Right hindlimb (tissue), 1 donor: ENCODE measurements around the gene MAN2B2.

Experiments used
- DNase-seq: peaks from one replicate; pipeline ENCODE4 v3.0.0-alpha.2; 2018

Gene MAN2B2

DNA sequence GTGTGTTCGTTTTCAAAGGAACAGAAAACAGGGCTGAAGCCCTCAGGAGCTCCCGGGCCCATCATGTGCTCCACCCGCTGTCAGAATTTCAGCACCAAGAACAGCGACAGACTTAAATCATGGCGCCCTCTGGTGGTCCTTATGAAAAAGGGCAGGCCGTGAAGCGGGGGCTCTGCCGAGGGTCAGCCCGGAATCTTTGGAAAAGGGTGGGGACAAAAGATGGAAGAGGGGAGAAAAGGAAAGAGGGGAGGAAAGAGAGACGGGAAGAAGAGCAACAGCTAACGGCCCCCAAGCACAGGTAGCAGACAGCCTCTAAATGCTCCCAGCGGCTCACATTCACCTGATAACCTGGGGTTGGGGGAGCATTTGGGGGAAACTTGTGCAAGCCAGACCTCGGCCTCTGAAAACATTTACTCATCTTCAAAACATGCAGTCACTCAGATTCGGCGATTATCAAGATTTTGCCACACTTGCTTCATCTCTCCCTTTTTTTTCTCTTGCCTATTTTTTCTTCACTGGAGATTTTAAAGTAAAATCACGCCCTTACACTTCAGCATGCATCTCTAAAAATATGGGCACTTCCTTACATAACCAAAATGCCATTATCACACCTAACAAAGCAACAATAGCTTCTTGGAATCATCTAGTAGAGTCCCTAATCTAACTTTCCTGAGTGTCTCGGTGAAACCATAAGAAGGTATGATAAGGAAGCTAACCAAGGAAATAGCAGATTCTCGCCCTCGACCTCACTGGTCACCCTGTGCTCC lies 28.1 kb upstream of the MAN2B2 start:
- peak; percentile 42 for DNase-seq

DNA sequence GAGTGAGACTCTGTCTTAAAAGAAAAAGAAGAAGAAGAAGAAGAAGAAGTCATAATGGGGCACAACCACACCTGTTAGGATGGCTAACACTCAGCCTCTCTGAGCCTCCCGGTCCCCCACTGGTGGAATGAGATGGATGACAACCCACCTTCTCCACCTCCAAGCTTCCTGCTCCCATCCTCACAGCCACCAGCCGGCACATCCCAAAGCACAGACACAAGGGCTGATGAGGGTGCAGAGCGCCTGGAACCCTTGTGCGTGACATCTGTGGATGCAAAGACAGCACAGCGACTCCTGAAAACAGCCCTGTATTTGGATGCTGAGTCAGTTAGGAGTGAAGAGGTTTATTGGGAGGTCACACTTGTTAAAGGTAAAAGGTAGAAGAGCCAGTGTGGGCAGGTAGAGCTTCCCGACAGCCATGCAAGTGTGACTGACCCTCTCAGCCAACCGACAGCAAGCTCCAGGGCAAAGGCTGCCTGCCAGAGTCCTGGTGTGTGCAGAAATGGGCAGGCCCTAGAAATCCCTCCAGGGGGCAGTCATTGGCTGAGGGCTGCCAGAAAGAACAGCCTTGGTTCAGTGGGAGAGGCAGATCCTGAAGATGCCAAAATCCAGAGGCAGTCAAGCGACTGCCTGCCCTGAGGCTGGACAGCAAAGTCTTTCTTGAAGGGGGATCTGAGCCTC lies 26.6 kb upstream of the MAN2B2 start:
- DNase-seq, result no peak

DNA sequence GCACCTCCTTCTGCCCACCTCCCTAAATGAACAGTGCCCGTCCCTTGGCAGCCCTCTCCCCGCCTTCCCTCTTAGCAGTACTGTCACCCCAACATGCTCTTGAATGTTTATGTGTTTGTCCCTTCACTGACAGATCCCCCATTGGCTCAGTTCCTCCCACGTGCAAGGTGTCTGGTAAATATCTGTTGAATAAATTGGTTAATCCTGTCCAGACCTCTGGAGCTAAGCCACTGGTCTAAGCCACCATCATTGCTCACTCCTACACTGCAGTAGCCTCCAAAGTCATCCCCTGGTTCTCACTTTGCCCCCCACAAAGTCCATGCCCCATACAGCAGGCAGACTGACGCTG lies 26.1 kb upstream of the MAN2B2 start:
- no peak for DNase-seq

DNA sequence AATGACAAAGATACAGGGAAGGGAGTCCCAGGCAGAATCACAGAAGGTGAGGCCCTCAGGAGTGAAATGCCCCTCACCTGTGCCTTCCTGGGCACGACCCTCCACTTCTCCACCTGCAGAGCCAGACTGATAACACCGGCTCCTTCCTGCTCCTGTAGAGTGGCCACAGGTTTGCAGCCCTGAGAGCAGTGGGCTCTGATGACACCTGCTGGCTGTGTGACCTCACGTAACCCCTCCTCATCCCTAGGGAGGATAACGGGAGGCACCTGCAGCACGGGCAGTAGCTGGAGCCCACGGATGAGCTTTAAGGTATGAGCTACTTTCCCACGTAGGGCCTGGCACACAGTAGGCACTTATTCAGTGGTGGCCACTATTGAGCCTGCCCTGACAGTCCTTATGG lies 25.5 kb upstream of the MAN2B2 start:
- no peak for DNase-seq

DNA sequence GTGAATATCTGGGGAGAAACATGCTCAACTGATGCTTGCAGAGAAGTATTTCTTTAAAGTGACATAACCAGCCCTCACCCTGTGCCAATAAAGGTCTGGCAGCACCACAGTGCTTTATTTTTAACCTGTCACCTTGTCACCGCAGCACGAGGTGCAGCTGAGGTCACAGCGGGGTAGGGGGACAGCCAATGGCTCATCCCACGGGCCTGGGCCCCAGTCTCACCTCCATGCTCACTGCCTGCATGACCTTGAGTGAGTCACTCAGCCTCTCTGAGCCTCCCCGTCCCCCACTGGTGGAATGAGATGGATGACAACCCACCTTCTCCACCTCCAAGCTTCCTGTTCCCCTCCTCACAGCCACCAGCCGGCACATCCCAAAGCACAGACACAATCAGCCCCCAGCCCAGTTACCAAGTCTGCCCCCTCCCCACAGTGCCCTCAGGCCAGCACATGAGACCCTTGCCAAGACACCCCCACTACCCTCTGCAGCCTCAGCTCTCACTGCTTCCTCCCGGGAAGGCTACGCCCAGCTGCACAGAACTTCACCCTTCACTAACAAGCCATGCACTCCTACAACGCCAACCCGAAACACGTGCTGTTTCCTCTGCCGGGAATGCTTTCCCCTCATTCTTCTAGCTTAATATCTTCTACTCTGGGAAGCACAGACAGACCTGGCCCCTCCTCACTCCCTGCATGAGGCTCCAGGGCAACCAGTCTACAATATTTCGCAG lies 24.9 kb upstream of the MAN2B2 start:
- no peak for DNase-seq

DNA sequence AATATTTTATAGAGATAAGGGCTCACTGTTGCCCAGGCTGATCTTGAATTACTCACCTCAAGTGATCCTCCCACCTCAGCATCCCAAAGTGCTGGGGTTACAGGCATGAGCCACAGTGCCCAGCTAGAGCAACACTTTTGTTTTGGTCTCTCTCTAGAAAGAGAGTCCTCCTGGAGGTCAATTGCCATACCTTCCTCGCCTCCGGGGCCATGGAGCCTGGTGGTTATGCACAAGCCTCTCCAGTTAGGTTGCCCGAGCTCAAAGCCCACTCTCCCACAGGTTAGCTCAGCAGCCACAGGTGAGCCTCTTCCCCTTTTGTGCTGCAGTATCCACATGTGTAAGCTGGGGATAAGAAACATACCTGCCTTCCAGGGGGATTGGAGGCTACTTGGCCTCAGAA lies 24.2 kb upstream of the MAN2B2 start:
- DNase-seq, result no peak

DNA sequence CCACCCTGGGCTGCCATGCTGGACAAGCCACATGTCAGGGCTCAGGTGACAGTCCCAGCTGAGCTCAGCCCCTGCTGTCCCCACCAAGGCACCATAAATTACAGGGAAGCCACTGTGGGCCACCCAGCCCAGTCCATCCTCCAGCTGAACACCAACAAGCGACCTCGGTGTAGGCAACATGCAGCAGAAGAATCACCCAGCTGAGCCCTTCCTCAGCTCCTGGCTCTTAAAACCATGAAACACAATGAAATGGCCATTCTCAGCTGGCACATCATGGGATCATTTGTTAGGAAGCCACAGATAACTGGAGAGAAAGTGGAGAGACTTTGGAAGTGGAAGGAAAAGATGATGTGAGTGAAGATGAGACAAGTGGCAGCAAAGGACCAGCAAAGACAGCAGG lies 23.3 kb upstream of the MAN2B2 start:
- no peak for DNase-seq

DNA sequence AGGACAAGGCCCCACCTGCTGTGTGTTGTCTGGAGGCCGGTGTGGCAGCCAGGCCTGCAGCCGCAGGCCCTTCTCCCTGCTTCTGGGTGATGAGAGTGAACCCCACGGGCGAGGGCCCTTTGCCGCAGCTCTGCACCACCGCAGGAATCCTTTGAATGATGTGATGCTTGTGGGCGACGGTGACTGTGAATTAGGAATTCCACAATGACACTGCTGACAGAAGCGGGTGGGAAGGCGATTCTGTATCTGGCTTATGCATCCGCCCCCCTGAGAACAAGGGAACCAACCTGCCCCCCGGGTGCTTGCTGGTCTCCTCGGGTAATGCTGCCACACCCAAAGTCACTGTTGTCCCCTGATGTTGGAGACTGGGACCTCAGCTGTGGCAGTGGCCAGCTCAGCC lies 19.5 kb upstream of the MAN2B2 start:
- DNase-seq, result no peak

DNA sequence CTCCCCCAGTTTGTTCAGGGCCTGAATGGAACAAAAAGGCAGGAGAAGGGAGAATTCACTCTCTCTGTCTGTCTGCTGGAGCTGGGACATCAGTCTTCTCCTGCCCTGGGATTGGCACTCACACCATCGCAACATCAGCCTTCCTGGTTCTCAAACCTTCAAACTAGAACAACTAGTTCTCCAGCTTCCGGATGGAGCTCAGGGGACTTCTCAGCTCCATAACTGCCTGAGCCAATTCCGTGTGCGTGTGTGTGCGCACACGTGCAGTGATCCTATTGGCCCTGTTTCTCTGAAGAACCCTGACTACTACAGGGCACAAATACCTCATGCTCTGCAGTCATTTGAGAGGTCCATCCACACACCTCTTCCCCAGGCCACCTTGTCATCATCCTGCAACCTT lies 18.7 kb upstream of the MAN2B2 start:
- DNase-seq, result no peak

DNA sequence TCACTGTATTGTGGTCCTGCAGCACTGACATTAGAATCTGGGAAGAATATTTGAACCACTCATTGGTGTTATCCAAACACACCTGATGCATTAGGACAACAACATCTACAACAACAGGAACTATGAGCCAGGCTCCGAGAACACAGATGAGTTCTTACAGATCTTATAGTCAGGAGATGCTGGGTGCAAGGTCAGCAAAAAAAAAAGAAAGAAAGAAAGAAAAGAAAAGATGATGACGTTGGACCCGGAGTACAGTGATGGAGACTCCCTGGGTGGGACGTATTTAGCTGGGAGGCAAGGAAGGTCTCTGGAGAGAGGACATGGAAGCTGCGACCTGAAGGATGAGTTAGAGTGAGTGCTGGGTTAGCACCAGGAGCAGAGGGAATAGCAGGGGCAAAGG lies 17.8 kb upstream of the MAN2B2 start:
- no peak for DNase-seq

DNA sequence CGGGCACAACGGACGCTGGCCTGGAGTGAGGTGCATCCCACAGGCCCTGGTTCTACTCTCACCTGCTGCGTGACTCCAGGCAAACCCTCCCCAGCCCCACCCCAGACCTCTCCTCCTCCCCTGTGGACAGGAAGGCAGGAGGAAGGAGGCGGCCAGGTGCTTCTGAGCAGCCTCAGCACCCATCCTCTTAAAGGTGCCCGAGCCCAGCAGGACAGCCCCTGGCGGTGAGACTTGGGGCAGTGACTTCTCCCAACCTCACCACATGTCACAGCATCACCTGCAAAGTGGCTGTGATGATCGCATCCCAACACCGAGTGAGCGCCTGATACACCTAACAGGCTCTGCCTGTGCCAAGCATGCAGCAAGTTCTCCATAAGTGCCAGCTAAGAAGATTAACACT lies 17.1 kb upstream of the MAN2B2 start:
- DNase-seq, result no peak

DNA sequence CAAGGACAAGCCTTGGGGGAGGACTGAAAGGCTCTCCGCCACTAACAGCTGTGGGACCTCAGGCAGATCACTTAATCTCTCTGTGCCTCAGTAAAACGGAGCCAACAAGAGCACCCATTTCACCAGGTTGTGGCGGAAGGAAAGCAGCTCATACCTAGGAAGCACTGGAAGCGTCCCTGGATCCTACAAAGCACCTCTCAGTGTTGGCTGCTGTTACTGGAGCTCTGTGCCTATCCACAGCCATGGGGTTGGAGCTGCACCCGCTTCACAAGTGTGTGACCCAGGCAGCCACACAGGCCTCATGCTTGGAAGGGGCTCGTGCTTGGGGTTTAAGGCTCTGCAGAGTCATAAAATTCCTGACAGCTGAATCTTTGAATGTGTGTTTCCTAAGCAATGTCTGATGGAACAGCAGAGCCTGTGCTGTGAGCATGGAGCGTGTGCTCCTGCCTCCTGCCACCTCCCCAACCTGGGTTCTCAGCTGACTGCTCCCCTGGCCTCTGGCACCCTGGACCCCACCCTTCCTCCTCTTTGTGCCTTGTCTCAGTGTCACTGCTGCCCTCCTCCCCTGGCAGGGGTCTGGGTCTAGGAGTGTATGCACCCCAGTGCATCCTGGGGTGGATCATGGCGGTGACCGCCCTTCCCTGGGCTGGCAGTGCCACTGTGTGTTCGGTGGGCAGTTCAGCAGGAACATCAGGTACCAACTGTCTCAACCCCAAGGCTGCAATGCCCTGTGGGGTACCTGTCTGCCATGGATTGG lies 14.4 kb upstream of the MAN2B2 start:
- DNase-seq, result no peak

DNA sequence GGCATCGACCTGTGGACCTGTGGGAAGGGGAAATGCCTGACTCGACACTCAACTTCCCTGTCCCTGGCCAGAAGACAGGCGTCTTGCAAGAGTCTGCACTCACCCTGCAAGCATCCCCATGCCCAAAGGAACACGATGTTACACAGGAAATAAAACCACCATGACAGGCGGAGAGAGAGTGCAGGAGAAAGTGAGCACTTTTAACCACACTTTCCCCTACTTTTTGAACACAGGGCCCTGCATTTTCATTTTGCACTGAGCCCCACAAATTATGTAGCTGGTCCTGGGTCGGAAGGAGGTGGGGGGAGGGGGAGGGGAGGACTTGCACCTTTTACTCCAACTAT lies 13.8 kb upstream of the MAN2B2 start:
- DNase-seq, result no peak

DNA sequence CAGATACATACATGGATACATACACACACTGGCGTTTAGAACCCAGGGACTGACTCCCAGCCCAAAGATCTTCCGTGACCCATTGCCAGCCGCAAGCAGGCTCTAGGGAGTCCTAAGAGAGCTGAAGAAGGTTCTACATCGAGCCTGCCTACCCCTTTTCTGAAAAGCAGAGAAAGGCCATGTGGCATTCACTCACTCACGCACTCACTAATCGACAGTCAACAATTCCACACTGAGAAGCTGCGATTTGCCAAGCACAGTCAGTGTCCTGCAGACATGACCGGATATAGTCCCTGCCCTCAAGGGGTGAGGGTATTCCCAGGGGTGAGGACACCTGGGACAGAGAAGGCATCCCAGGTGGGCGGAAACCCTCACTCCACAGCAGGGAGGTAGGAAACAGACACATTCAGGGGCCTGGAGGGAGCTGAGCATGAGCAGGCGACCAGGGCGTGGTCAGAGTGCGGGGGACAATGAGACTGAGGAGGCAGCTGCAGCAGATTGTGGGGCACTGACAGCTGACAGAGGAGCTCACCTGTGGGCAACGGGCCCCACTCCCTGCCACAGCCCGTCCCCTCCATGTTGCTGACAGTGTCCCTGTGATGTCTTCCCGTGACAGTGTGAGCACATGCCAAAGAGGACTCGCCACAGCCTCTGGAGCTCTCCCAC lies 13.2 kb upstream of the MAN2B2 start:
- no peak for DNase-seq

DNA sequence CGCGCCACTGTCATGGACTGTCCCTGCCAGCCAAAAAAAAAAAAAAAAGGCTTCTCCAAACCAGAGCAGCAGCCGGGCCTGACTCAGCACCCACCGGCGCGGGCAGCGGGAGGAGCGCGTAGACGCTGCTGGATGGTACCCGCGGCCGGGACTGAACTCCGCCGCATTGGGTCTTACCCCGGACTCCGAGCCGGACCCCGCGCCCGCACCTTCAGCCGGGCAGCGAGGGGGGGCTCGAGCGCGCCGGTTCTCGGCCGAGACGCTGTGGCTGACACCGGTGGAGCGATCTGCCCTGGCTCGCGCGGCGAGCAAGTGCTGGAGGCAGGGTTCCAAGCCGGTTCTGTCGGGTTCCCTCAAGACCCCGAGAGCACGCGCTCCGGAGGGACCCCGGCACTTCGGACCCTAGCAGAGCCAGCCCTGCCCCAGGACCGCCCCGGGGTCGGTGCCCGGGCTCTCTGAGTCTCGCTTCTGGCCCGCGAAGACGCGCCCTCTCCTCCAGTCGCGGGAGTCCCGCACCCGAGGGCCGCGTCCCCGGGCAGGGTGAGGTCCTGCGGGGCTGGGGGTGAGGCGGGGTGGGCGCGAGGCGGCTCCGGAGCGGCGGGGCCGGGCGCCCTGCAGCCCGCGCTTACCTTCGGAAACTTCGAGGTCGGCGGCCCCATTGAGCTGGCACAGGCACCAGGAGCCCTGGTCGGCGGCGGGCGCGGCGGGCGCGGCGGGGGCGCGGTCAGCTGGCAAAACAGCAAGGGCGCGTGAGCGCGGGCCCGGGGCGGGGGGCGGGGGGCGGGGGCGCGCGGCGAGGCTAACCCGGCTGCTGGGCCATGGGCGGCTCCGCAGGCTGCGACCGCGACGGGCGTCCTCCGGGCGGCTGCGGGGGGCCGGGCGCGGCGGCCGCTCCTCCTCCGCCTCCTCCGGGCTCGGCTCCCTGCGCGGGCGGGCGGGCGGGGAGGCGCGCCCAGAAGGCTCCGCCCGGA lies 11.8 kb upstream of the MAN2B2 start:
- DNase-seq, result no peak

DNA sequence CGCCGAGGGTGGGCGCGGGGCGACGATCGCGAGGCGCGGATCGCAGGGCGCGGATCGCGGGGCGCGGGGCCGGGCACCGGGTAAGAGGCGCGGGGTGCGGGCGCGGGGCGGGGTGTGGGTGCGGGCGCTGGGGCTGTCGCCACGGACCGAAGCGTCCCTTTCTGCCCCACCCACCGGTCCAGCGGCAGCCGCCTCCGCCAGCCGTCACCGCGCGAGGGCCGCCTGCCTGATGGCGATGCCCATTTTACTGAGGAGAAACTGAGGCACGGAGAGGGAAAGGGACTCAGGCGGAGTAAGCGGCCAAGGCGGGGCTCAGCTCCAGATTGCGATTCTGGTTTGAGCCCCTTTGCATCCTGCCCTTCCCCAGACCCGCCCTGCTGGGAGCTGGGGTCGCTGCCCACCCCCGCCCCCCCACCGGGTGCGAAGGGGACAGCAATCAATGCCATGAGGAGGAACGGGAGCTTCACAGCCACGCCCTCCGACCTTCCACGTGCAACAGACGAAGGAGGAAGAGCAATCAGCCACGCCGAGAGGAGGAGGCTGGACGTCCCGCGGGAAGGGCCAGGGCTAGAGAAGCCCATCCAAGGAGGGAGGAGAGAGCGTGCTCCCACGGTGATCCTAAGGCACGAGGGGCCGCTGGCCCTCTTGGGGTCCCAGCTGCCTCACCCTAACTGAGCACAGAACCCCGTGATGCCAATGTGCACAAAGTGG lies 10.9 kb upstream of the MAN2B2 start:
- no peak for DNase-seq

DNA sequence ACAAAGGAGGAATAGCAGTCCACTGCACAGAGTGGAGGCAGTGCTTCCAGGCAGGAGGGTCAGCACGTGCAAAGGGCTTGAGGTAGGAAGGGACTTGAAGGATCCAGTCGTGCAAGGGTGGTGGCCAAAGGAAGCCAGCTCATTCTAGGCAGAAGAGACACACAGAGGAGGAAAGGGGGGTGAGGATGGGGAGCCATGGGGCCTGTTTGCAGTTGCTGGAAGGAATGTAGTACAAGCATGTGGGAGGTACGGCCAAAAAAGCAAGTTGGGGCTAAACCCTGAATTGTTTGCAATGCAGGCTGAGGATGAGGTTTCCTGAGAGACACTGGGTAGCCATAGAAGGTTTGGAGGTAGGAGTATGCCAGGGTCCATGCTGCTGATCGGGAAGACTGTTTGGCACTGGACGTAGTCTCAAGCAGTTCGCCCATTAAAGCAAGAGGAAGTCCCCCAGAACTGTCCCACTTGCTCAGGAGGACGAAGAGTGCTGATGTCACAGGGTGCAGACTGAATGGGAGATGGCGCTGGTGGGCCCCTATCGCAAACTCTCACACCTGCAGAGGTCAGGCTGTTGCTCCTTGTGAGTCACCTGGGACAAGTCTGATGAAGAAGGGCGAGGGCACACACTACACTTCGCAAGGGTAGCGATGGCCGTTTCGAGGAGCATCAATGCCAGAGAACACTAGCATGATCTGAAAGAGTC lies 9.1 kb upstream of the MAN2B2 start:
- DNase-seq, result no peak

DNA sequence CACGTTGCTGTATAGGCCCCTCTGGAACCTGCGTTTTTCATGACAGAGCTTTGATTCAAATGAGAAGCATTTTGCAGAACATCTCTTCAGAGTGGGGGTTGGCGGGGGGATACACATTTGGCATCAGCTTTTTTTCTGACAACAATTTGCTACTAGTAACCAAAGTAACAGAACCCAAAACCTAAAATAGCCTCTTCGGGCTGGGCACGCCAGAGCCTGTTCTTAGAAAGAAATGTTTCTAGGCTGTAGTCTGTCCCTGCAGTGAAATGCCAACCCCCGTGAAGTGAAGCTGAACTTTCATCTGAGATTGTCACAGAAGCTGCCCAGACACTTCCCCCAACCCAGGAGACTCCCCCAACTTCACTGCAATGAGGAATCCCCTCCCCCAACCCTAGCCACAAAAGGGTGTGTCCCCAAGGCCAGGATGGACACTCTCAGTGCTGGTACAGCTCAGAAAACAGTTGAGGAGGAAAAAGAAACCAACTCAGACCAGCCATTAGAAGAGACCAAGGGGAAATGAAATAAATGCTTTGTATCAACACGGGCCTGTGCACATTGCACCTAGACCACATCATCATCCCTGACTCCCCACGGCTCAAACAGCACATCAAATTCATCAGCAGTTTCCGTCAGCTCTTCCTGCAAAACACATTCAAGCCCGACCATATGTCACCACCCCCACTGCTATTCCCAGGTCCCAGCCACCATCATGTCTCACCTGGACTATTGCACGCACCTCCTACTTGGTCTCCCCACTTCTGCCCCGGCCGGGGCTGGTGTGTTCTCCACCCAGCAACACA lies 8.4 kb upstream of the MAN2B2 start:
- DNase-seq, result no peak

DNA sequence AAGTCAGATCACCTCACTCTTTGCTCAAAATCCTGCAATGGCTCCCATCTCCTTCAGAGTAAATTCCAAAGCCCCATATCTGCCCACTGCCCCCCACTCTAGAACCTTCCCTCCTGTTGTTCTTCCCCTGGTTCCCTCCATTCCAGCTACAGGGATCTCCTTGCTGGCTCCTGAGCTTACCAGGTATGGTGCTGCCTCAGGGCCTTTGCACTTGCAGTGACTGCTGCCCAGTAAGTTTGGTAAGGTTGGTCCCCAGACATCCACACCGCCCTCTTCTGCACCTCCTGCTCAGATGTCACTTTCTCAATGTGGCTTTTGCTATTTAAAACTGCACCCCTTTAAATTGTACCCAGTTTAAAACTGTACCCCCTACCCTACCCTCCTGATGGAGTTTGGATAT lies 7.8 kb upstream of the MAN2B2 start:
- DNase-seq, result no peak

DNA sequence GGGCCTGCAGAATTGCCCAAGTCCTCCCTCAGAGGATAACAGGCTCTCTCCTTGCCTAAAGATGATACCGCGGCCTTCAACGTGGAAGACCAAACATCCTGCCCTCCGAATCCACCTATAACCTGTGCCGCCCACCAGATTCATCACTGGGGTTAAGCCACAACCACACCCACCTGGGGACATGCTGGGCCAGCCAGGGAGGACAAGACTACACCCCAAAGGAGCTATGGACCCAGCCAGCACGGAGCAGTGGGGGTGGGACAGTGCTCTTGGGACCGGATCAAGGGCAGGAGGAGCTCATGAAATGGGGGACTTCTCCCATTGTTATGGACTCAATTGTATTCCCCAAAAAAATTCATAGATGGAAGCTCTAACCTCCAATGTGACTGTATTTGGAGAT lies 6.8 kb upstream of the MAN2B2 start:
- no peak for DNase-seq
